GM10266 (cell line): ENCODE results near the gene WDR5.

Experiments used
- DNase-seq: peaks from one replicate; pipeline ENCODE4 v3.0.0; 2012; ENCODE audit errors: extremely low spot score
- CTCF ChIP-seq: IDR thresholded peaks from 2 replicates; pipeline ENCODE4 v1.5.1; 2012; ENCODE audit warnings: mild to moderate bottlenecking, low read depth; ENCODE audit not compliant: control insufficient read depth, insufficient read depth; ENCODE audit errors: missing control alignments

The WDR5 gene

GRCh38 chr9:134154262-134154701 is 18.4 kb downstream of the WDR5 start:
- TF ChIP-seq CTCF, result no peak
- DNase-seq, result no peak

DNA sequence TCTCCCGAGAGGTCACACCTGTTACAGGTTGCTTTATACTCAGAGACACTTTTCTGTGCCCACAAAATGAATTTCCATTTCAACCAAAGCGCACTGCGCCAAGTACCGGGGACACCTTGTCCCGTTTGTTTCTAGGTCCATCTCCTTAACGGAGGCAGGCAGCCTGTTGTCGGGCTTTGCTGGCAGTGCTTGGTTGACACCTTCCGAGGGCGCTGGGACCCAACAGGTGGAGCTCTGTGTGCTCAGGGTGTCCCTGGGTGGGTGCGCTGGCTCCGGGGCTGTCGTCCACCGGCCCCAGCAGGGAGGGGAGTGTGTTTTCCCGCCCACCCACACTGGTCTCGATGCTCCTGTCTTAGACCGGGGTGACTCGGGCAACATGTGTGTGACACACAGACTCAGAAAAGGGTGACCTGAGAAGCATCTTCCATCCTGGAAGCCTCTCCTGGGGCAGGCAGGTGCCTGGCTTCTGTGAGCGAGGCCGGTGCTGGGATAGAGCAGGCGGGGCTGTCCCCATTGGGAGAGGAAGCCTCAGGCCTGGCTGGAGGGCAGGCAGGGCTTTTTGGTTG is 20.0 kb downstream of the WDR5 start:
- no peak for TF ChIP-seq CTCF
- no peak for DNase-seq

- TF ChIP-seq CTCF, result no peak
- no peak for DNase-seq
Observed at GRCh38 chr9:134156564-134157377, 20.9 kb downstream of the WDR5 start.

GRCh38 chr9:134157378-134157885 is 21.6 kb downstream of the WDR5 start:
- DNase-seq, result no peak
- no peak for TF ChIP-seq CTCF

- no peak for TF ChIP-seq CTCF
- no peak for DNase-seq
Observed at GRCh38 chr9:134158242-134158641, 22.4 kb downstream of the WDR5 start.

GRCh38 chr9:134158753-134159392 is 23.0 kb downstream of the WDR5 start:
- DNase-seq, result no peak

More at GRCh38 chr9:134158753-134159392, 23.0 kb downstream of the WDR5 start:
- no peak for TF ChIP-seq CTCF
